LHCN-M2 (cell line): ENCODE results near the gene EID2B. TPM values are rescaled to one million over a fixed set of nuclear protein-coding genes. Genes with fewer than 3 reads are reported as not detected.

ENCODE experiments used
- DNase-seq: peaks from one replicate; pipeline ENCODE4 v3.0.0-alpha.2; 2012; ENCODE audit warnings: low read depth
- polyA plus RNA-seq: library from polyadenylated mRNA; unstranded; fragments of >200 nt; gene quantifications from one replicate; pipeline ENCODE4 v1.2.1, GENCODE V29; 2012; ENCODE audit warnings: missing spikeins
- total RNA-seq: library from RNA; depleted of rRNA; stranded (reverse); fragments of >200 nt; gene quantifications from 2 replicates; pipeline ENCODE4 v1.2.3, GENCODE V29; 2014; rRNA removed

EID2B gene
- 3.0 and 4.8 TPM in 2 replicates for total RNA-seq
- 2.1 TPM for polyA plus RNA-seq

- DNase-seq = peak; percentile 93
These were observed at the start of gene EID2B for GRCh38 chr19:39532233-39533002. Gene EID2B, minus strand, starts transcription at chr19:39532852. Its CDS starts 50 bp downstream, at chr19:39532802.

GRCh38 chr19:39582442-39582841, 49.8 kb upstream of the EID2B start:
- DNase-seq = no peak

- peak; percentile 11 for DNase-seq
These were observed 36.0 kb upstream of the EID2B start for GRCh38 chr19:39568604-39569003.

GRCh38 chr19:39566064-39566463, 33.4 kb upstream of the EID2B start:
- no peak for DNase-seq

- peak; percentile 42 for DNase-seq
These were observed 30.8 kb upstream of the EID2B start for GRCh38 chr19:39563408-39563807.

GRCh38 chr19:39558624-39559117, 26.0 kb upstream of the EID2B start:
- DNase-seq = no peak

- peak; percentile 26 for DNase-seq
These were observed 25.4 kb upstream of the EID2B start for GRCh38 chr19:39557811-39558623.

- no peak for DNase-seq
These were observed 23.2 kb upstream of the EID2B start for GRCh38 chr19:39555883-39556282.

GRCh38 chr19:39554701-39555311, 22.2 kb upstream of the EID2B start:
- DNase-seq = no peak

GRCh38 chr19:39553082-39553652, 20.5 kb upstream of the EID2B start:
- DNase-seq = no peak

GRCh38 chr19:39550197-39550596, 17.5 kb upstream of the EID2B start:
- no peak for DNase-seq

GRCh38 chr19:39546599-39546998, 13.9 kb upstream of the EID2B start:
- no peak for DNase-seq

- no peak for DNase-seq
These were observed 12.3 kb upstream of the EID2B start for GRCh38 chr19:39544911-39545310.

- peak; percentile 28 for DNase-seq
These were observed 11.7 kb upstream of the EID2B start for GRCh38 chr19:39544226-39544903.

- DNase-seq = no peak
These were observed 10.8 kb upstream of the EID2B start for GRCh38 chr19:39543477-39543857.

- no peak for DNase-seq
These were observed 9.6 kb upstream of the EID2B start for GRCh38 chr19:39542206-39542605.

- DNase-seq = no peak
These were observed 7.7 kb upstream of the EID2B start for GRCh38 chr19:39540333-39540673.

- peak; percentile 90 for DNase-seq
These were observed 7.1 kb upstream of the EID2B start, which contains the start of gene EID2 for GRCh38 chr19:39539518-39540332. Gene EID2, minus strand, starts transcription at chr19:39540161. Its CDS starts 82 bp downstream, at chr19:39540079.

- DNase-seq = no peak
These were observed 6.5 kb upstream of the EID2B start for GRCh38 chr19:39539165-39539517.

- no peak for DNase-seq
These were observed 1.1 kb upstream of the EID2B start for GRCh38 chr19:39533791-39534190.
